ENCODE data around the gene TIRAP. TPM values are rescaled to one million over a fixed set of nuclear protein-coding genes. Genes with fewer than 3 reads are reported as not detected.

TIRAP gene
- total RNA-seq, 1 donor from 2014 or later, result 16.9 TPM

DNA sequence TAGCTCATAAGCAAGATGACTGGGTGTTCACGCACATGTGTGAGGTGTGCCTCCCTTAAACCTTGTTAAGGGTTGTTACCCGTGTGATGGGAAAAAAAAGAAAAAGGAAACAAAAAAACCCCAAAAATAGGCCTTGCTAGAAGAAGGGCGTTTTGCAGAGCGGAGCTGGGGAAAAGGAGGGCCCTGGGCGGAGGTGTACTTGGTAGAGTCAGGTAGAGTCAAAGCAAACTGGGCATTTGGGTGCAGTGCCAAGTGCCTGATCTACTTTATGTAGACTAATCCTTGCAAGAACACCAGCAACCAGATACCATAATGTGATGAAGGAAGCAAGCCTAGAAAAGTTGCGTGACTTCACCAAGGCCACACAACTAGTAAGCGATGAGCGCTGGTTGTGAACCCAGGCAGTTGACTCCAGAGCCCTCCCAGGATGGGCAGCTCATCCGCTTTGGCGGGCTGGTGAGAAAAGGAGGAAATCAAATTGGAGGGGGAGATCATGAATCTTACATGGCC lies 1.2 kb upstream of the TIRAP start:
- peaks cover 25% of the 10 kb centered on the region for H3K4me1 ChIP-seq
- DNase-seq (ENCODE audit: extremely low spot score in 2 of 2), result no peak
- peak overlapping the region; percentile 81 to 86 for H3K4me3 ChIP-seq
- H3K27me3 ChIP-seq, result no peaks in the 10 kb centered on the region
- H3K36me3 ChIP-seq, result no peaks in the 10 kb centered on the region
- no peaks in the 10 kb centered on the region for H3K9me3 ChIP-seq
- TF ChIP-seq POLR2A (IDR thresholded peaks at IDR 0.05) (no peak), POLR2AphosphoS5 (IDR thresholded peaks at IDR 0.05; ENCODE audit: insufficient read depth in 1 of 2, low read depth in 1 of 2) (no peak)
- TF ChIP-seq, protein P1, sequence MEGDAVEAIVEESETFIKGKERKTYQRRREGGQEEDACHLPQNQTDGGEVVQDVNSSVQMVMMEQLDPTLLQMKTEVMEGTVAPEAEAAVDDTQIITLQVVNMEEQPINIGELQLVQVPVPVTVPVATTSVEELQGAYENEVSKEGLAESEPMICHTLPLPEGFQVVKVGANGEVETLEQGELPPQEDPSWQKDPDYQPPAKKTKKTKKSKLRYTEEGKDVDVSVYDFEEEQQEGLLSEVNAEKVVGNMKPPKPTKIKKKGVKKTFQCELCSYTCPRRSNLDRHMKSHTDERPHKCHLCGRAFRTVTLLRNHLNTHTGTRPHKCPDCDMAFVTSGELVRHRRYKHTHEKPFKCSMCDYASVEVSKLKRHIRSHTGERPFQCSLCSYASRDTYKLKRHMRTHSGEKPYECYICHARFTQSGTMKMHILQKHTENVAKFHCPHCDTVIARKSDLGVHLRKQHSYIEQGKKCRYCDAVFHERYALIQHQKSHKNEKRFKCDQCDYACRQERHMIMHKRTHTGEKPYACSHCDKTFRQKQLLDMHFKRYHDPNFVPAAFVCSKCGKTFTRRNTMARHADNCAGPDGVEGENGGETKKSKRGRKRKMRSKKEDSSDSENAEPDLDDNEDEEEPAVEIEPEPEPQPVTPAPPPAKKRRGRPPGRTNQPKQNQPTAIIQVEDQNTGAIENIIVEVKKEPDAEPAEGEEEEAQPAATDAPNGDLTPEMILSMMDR (IDR thresholded peaks at IDR 0.05), result no peak
- H3K27ac ChIP-seq, result peak overlapping the region; percentile 89
- intact Hi-C loops (cut with DNase I), result no loop called here

DNA sequence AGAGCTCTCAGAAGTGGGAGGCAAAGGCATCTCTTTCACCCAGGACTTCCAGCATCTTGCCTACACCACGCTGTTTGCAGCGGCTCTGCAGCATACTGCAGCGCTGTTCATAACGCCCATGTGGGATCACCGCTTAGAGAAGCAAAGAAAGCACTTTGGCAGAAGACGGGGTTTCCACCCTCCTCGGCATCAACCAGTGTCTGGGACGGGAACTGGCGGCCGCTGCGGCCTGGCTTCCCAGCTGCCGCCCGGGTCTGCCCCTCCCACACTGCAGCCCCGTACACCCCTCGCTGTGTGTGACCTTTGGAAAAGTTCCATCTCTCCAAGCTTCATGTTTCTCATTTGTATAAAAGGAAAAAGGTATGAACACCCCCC lies 545 bp upstream of the TIRAP start:
- Histone ChIP-seq H3K27ac (peak overlapping the region; percentile 89), H3K4me3 (peak overlapping the region; percentile 81 to 86), H3K9me3 (no peaks in the 10 kb centered on the region), H3K4me1 (peaks cover 25% of the 10 kb centered on the region), H3K36me3 (no peaks in the 10 kb centered on the region), H3K27me3 (no peaks in the 10 kb centered on the region)
- intact Hi-C loops (cut with DNase I), result no loop called here
- DNase-seq (ENCODE audit: extremely low spot score in 2 of 2), result no peak
- TF ChIP-seq, protein P1 (IDR thresholded peaks at IDR 0.05), result no peak
- TF ChIP-seq POLR2AphosphoS5 (IDR thresholded peaks at IDR 0.05; ENCODE audit: insufficient read depth in 1 of 2, low read depth in 1 of 2) (no peak), POLR2A (IDR thresholded peaks at IDR 0.05) (no peak)

DNA sequence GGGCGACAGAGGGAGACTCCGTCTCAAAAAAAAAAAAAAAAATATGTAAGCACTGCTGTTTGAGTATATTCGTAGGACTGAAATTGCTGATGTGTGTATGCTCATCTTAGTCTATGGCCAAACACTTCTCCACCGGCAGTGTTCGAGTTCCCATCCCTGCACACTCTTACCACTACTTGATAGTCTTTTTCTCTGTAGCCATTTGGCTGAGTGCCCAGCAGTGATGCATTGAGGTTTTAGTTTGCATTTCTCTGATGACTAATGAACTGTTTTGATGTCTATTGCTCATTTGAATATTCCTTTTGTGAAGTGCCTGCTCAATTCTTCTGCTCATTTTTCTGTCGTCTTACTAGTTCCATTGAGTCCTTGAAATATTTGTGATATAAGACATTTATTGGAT lies 1.9 kb downstream of the TIRAP start:
- DNase-seq (ENCODE audit: extremely low spot score in 2 of 2), result no peak
- H3K36me3 ChIP-seq, result peaks cover 0 to 5% of the 10 kb centered on the region in 2 donors
- H3K4me1 ChIP-seq, result peaks cover 25% of the 10 kb centered on the region
- intact Hi-C loops (cut with DNase I), result no loop called here
- no peak overlapping the region for H3K4me3 ChIP-seq
- no peaks in the 10 kb centered on the region for H3K27me3 ChIP-seq
- TF ChIP-seq, protein P1 (IDR thresholded peaks at IDR 0.05), result no peak
- no peak for TF ChIP-seq POLR2AphosphoS5 (IDR thresholded peaks at IDR 0.05; ENCODE audit: insufficient read depth in 1 of 2, low read depth in 1 of 2)
- no peak for TF ChIP-seq POLR2A (IDR thresholded peaks at IDR 0.05)
- H3K27ac ChIP-seq, result no peak overlapping the region
- no peaks in the 10 kb centered on the region for H3K9me3 ChIP-seq

DNA sequence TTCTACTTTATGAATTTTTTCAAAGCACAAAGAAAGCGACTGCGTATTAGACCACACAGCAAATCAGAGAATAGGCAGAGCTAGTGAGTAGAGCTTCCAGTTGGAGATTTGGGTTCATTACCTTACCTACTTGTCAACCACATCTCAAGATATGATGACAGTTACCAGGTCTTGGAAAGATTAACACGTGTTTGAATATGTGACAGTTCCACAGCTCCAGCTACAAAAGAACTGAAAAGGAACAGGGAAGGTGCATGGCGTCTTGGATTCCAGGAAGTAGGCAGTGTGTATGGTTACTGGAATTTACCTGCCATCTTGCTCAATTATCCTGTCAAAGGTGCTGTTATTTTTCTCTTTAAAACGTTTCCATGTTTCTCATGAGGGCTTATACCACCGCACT lies 5.3 kb downstream of the TIRAP start:
- Histone ChIP-seq H3K36me3 (peaks cover 0 to 28% of the 10 kb centered on the region in 2 donors), H3K9me3 (no peaks in the 10 kb centered on the region), H3K27ac (no peak overlapping the region), H3K4me3 (no peak overlapping the region), H3K27me3 (no peaks in the 10 kb centered on the region), H3K4me1 (peaks cover 15% of the 10 kb centered on the region)
- intact Hi-C loops (cut with DNase I), result no loop called here
- TF ChIP-seq, protein P1 (IDR thresholded peaks at IDR 0.05), result no peak
- no peak for DNase-seq (ENCODE audit: extremely low spot score in 2 of 2)

DNA sequence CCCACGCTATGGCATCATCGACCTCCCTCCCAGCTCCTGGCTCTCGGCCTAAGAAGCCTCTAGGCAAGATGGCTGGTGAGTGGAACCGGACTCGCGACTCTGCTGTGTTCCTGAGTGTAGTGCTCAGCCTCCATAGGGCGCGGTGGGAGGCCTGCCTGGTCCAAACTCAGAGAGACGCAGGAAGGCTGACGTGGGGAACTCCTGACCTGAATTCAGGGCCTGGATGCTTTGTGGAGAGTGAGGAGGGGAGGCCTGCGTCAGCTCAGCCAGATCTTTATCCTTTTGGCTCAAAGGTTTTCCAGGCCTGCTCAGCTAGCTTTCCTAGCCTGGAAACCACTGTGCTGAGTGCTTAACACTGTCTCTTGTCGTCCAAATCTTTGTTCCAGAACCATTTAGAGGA lies 8.0 kb downstream of the TIRAP start:
- Histone ChIP-seq H3K36me3 (peaks cover 0 to 53% of the 10 kb centered on the region in 2 donors), H3K27ac (no peak overlapping the region), H3K4me3 (no peak overlapping the region)

More for the DNA sequence above, 8.0 kb downstream of the TIRAP start:
- Histone ChIP-seq H3K9me3 (no peaks in the 10 kb centered on the region), H3K4me1 (no peaks in the 10 kb centered on the region), H3K27me3 (no peaks in the 10 kb centered on the region)
- intact Hi-C loops (cut with DNase I), result no loop called here
- TF ChIP-seq POLR2AphosphoS5 (IDR thresholded peaks at IDR 0.05; ENCODE audit: insufficient read depth in 1 of 2, low read depth in 1 of 2) (peak in 1 of 2 donors; percentile 12), POLR2A (IDR thresholded peaks at IDR 0.05) (no peak)
- TF ChIP-seq, protein P1 (IDR thresholded peaks at IDR 0.05), result no peak
- no peak for DNase-seq (ENCODE audit: extremely low spot score in 2 of 2)

Measured in vagina (tissue), 2 donors.